Activated effector memory CD4-positive, alpha-beta T cell treated with anti-CD3 and anti-CD28 coated beads, Interleukin-2, amount 50 U/mL, for 16 hours (primary cell): ENCODE measurements around the gene PRODH.
"Not testable (repeated sequence)": the region's sequence is repeated elsewhere in the genome, so short reads cannot be mapped to it uniquely, and the experiment has no call there.

Experiments used
- DNase-seq: peaks from one replicate; pipeline ENCODE4 v3.0.0-alpha.2; 2020

The PRODH gene

GRCh38 chr22:18896037-18896657 is 39.9 kb downstream of the PRODH start:
- not testable (repeated sequence) for DNase-seq

DNA sequence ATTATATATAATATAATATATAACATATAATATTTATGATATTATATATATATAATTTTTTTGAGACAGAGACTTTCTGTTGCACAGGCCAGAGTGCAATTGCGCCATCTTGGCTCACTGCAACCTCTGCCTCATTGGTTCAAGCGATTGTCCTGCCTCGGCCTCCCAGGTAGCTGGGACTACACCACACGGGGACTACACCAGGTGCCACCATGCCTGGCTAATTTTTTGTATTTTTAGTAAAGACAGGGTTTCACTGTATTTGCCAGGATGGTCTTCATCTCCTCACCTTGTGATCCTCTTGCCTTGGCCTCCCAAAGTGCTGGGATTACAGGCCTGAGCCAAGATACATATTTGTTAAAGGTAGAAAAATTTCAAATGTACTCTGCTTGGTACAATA is 42.3 kb downstream of the PRODH start:
- DNase-seq, result not testable (repeated sequence)

DNA sequence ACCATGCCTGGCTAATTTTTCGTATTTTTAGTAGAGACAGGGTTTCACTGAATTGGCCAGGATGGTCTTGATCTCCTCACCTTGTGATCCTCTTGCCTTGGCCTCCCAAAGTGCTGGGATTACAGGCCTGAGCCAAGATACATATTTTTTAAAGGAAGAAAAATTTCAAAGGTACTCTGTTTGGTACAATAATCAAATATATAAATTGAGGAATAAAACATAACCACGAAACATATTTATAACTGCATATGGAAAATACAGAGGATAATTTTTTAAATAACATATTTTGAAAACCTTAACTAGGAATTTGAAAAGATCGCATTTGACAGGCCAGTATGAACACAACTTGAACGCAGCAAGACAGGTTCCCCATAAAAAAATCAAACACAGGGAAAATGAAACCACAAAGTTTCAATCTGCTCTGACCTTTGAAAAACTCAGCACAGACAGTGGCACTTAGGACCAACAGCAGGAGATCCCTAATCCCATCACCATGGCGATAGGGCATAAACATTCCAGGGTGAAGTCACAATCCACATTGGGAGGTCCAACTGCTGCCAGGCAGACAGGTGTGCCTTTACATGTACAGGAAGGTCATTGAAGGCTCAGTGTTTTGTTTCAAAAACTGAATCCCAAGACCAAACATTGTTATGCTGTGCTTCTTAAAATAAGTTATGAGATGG is 45.4 kb downstream of the PRODH start:
- not testable (repeated sequence) for DNase-seq

DNA sequence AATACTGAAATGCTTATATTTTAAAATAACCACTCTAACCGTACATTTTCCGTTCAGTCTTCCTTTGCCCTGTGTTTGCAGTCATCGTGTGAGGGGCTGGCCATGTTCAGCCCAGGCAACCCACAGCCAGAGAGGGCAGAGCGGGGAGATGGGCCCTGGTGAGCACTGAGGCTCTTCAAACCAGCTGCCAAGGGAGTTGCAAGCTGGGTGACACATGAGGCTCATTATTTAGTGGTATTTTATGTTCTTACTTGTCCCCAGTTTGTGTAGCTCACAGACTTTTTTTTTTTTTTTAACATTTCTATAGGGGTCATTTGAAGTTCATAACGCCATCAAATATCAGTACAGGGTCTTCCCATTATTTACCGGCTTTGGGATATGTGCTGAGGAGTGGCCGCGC is 48.0 kb downstream of the PRODH start:
- no peak for DNase-seq

DNA sequence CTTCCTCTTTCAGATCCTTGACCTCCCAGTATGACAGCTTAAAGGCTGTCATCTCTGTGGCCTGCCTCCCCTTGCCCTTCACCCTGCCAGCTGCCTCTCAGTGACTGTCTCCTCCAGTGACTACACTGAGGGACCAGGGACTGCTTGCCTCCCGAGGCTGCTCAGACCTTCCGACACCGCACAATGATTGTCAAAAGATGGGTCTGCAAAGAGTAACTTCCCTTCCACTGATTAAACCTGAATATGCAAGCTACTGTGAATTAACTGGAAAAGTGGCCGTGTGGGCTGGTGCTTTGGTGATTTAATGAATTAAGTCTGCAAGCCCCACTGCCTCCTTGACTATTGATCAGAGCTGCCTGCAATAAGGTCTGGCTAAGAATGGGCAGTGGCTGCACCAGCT is 51.6 kb downstream of the PRODH start:
- not testable (repeated sequence) for DNase-seq

GRCh38 chr22:18881260-18881659 is 54.8 kb downstream of the PRODH start:
- peak; percentile 89 for DNase-seq
